ENCODE results near the gene RGS7.
"Not testable (repeated sequence)": the region's sequence is repeated elsewhere in the genome, so short reads cannot be mapped to it uniquely, and the experiment has no call there.

RGS7 gene

GRCh38 chr1:241310451-241310850, 46.6 kb downstream of the RGS7 start:
- H3K4me1 Mint-ChIP-seq (ENCODE audit: low read depth) = no peaks in the 10 kb centered on the region
- no peak overlapping the region for H3K4me3 Mint-ChIP-seq
- H3K9me3 Mint-ChIP-seq = peaks cover 4% of the 10 kb centered on the region
- no peaks in the 10 kb centered on the region for H3K27me3 Mint-ChIP-seq
- no peak overlapping the region for H3K27ac Mint-ChIP-seq
- H3K36me3 Mint-ChIP-seq (ENCODE audit: low read depth) = no peaks in the 10 kb centered on the region

GRCh38 chr1:241309651-241310050, 47.4 kb downstream of the RGS7 start:
- H3K36me3 Mint-ChIP-seq (ENCODE audit: low read depth) = no peaks in the 10 kb centered on the region
- H3K4me1 Mint-ChIP-seq (ENCODE audit: low read depth) = no peaks in the 10 kb centered on the region
- peaks cover 7% of the 10 kb centered on the region for H3K9me3 Mint-ChIP-seq
- H3K27ac Mint-ChIP-seq = no peak overlapping the region
- H3K4me3 Mint-ChIP-seq = no peak overlapping the region
- H3K27me3 Mint-ChIP-seq = no peaks in the 10 kb centered on the region

GRCh38 chr1:241308471-241308870, 48.5 kb downstream of the RGS7 start:
- H3K4me1 Mint-ChIP-seq (ENCODE audit: low read depth) = no peaks in the 10 kb centered on the region
- H3K36me3 Mint-ChIP-seq (ENCODE audit: low read depth) = no peaks in the 10 kb centered on the region
- no peak overlapping the region for H3K27ac Mint-ChIP-seq
- H3K4me3 Mint-ChIP-seq = no peak overlapping the region
- peaks cover 13% of the 10 kb centered on the region for H3K9me3 Mint-ChIP-seq
- no peaks in the 10 kb centered on the region for H3K27me3 Mint-ChIP-seq

GRCh38 chr1:241308011-241308410, 49.0 kb downstream of the RGS7 start:
- no peaks in the 10 kb centered on the region for H3K36me3 Mint-ChIP-seq (ENCODE audit: low read depth)
- H3K4me1 Mint-ChIP-seq (ENCODE audit: low read depth) = no peaks in the 10 kb centered on the region
- no peak overlapping the region for H3K27ac Mint-ChIP-seq
- peaks cover 17% of the 10 kb centered on the region for H3K9me3 Mint-ChIP-seq
- H3K27me3 Mint-ChIP-seq = no peaks in the 10 kb centered on the region
- H3K4me3 Mint-ChIP-seq = no peak overlapping the region

GRCh38 chr1:241306125-241306790, 50.7 kb downstream of the RGS7 start:
- H3K4me1 Mint-ChIP-seq (ENCODE audit: low read depth) = no peaks in the 10 kb centered on the region
- no peaks in the 10 kb centered on the region for H3K36me3 Mint-ChIP-seq (ENCODE audit: low read depth)
- no peak overlapping the region for H3K4me3 Mint-ChIP-seq

GRCh38 chr1:241302024-241302423, 55.0 kb downstream of the RGS7 start:
- peaks cover 17% of the 10 kb centered on the region for H3K9me3 Mint-ChIP-seq
- H3K27me3 Mint-ChIP-seq; H3K27ac Mint-ChIP-seq; H3K4me3 Mint-ChIP-seq; H3K36me3 Mint-ChIP-seq (ENCODE audit: low read depth); H3K4me1 Mint-ChIP-seq (ENCODE audit: low read depth): not testable (repeated sequence)

More at GRCh38 chr1:241306125-241306790, 50.7 kb downstream of the RGS7 start:
- Mint-ChIP-seq H3K9me3 (peaks cover 21% of the 10 kb centered on the region), H3K27me3 (no peaks in the 10 kb centered on the region), H3K27ac (no peak overlapping the region)

- Mint-ChIP-seq H3K27me3 (no peaks in the 10 kb centered on the region), H3K4me3 (no peak overlapping the region), H3K9me3 (peaks cover 13% of the 10 kb centered on the region), H3K36me3 (ENCODE audit: low read depth) (no peaks in the 10 kb centered on the region), H3K27ac (no peak overlapping the region), H3K4me1 (ENCODE audit: low read depth) (no peaks in the 10 kb centered on the region)
Measured at GRCh38 chr1:241299347-241299746, 57.7 kb downstream of the RGS7 start.

GRCh38 chr1:241292973-241293372, 64.0 kb downstream of the RGS7 start:
- no peaks in the 10 kb centered on the region for H3K36me3 Mint-ChIP-seq (ENCODE audit: low read depth)
- H3K9me3 Mint-ChIP-seq = peaks cover 3% of the 10 kb centered on the region
- H3K4me1 Mint-ChIP-seq (ENCODE audit: low read depth) = no peaks in the 10 kb centered on the region
- H3K27ac Mint-ChIP-seq = no peak overlapping the region
- H3K27me3 Mint-ChIP-seq = no peaks in the 10 kb centered on the region
- H3K4me3 Mint-ChIP-seq = no peak overlapping the region

- H3K4me3 Mint-ChIP-seq; H3K27ac Mint-ChIP-seq; H3K4me1 Mint-ChIP-seq (ENCODE audit: low read depth); H3K36me3 Mint-ChIP-seq (ENCODE audit: low read depth); H3K27me3 Mint-ChIP-seq: not testable (repeated sequence)
- H3K9me3 Mint-ChIP-seq = peaks cover 13% of the 10 kb centered on the region
Measured at GRCh38 chr1:241291548-241291947, 65.5 kb downstream of the RGS7 start.

- peaks cover 39% of the 10 kb centered on the region for H3K9me3 Mint-ChIP-seq
- H3K27me3 Mint-ChIP-seq = no peaks in the 10 kb centered on the region
- no peak overlapping the region for H3K27ac Mint-ChIP-seq
- H3K4me3 Mint-ChIP-seq = no peak overlapping the region
- H3K4me1 Mint-ChIP-seq (ENCODE audit: low read depth) = no peaks in the 10 kb centered on the region
- no peaks in the 10 kb centered on the region for H3K36me3 Mint-ChIP-seq (ENCODE audit: low read depth)
Measured at GRCh38 chr1:241286486-241286885, 70.5 kb downstream of the RGS7 start.

GRCh38 chr1:241276391-241276790, 80.6 kb downstream of the RGS7 start:
- Mint-ChIP-seq H3K9me3 (peaks cover 31% of the 10 kb centered on the region), H3K4me1 (ENCODE audit: low read depth) (no peaks in the 10 kb centered on the region), H3K36me3 (ENCODE audit: low read depth) (no peaks in the 10 kb centered on the region), H3K4me3 (no peak overlapping the region), H3K27ac (no peak overlapping the region), H3K27me3 (no peaks in the 10 kb centered on the region)

- Mint-ChIP-seq H3K9me3 (peaks cover 31% of the 10 kb centered on the region), H3K27me3 (no peaks in the 10 kb centered on the region), H3K27ac (no peak overlapping the region), H3K4me1 (ENCODE audit: low read depth) (no peaks in the 10 kb centered on the region), H3K4me3 (no peak overlapping the region), H3K36me3 (ENCODE audit: low read depth) (no peaks in the 10 kb centered on the region)
Measured at GRCh38 chr1:241275981-241276380, 81.0 kb downstream of the RGS7 start.

GRCh38 chr1:241275226-241275625, 81.8 kb downstream of the RGS7 start:
- H3K4me1 Mint-ChIP-seq (ENCODE audit: low read depth) = no peaks in the 10 kb centered on the region
- H3K27me3 Mint-ChIP-seq = no peaks in the 10 kb centered on the region

GRCh38 chr1:241274693-241275092, 82.3 kb downstream of the RGS7 start:
- Mint-ChIP-seq H3K4me1 (ENCODE audit: low read depth) (no peaks in the 10 kb centered on the region), H3K4me3 (no peak overlapping the region), H3K27ac (no peak overlapping the region), H3K36me3 (ENCODE audit: low read depth) (no peaks in the 10 kb centered on the region), H3K27me3 (no peaks in the 10 kb centered on the region), H3K9me3 (peaks cover 31% of the 10 kb centered on the region)

More at GRCh38 chr1:241275226-241275625, 81.8 kb downstream of the RGS7 start:
- Mint-ChIP-seq H3K4me3 (no peak overlapping the region), H3K9me3 (peaks cover 31% of the 10 kb centered on the region), H3K27ac (no peak overlapping the region), H3K36me3 (ENCODE audit: low read depth) (no peaks in the 10 kb centered on the region)

- no peak overlapping the region for H3K27ac Mint-ChIP-seq
- no peak overlapping the region for H3K4me3 Mint-ChIP-seq
- H3K36me3 Mint-ChIP-seq (ENCODE audit: low read depth) = no peaks in the 10 kb centered on the region
- H3K4me1 Mint-ChIP-seq (ENCODE audit: low read depth) = no peaks in the 10 kb centered on the region
- no peaks in the 10 kb centered on the region for H3K27me3 Mint-ChIP-seq
- H3K9me3 Mint-ChIP-seq = peaks cover 20% of the 10 kb centered on the region
Measured at GRCh38 chr1:241272828-241273227, 84.2 kb downstream of the RGS7 start.

- H3K27me3 Mint-ChIP-seq = no peaks in the 10 kb centered on the region
- no peaks in the 10 kb centered on the region for H3K4me1 Mint-ChIP-seq (ENCODE audit: low read depth)
- H3K4me3 Mint-ChIP-seq = no peak overlapping the region
- H3K9me3 Mint-ChIP-seq = peaks cover 16% of the 10 kb centered on the region
- no peaks in the 10 kb centered on the region for H3K36me3 Mint-ChIP-seq (ENCODE audit: low read depth)
- H3K27ac Mint-ChIP-seq = no peak overlapping the region
Measured at GRCh38 chr1:241271427-241271826, 85.6 kb downstream of the RGS7 start.

Data from stimulated activated naive CD8-positive, alpha-beta T cell treated with anti-CD3 and anti-CD28 coated beads, Interleukin-15, Interleukin-2, amounts not matched to agents 100 ng/mL and 50 ng/mL, for 24 hours (primary cell).